Parathyroid adenoma (tissue), 2 donors: Measurements from ENCODE around the gene DFFB.

ENCODE experiments used
- H2AFZ ChIP-seq: fragments of 300-600 bp; sonication (generic); one replicate; pipeline ENCODE4 v1.7.0; 2017; ENCODE audit warnings: antibody characterized with exemption, mild to moderate bottlenecking
- H3K27ac ChIP-seq: fragments of 300-600 bp; sonication (generic); one replicate; pipeline ENCODE4 v1.7.0; 2017
- H3K27me3 ChIP-seq: fragments of 300-600 bp; sonication (generic); one replicate; pipeline ENCODE4 v1.7.0; 2017; ENCODE audit warnings: low read length; ENCODE audit not compliant: control insufficient read depth, insufficient read depth
- H3K36me3 ChIP-seq: fragments of 300-600 bp; sonication (generic); one replicate; pipeline ENCODE4 v1.7.0; 2017; ENCODE audit warnings: low read length; ENCODE audit not compliant: control insufficient read depth, insufficient read depth
- H3K4me1 ChIP-seq: fragments of 300-600 bp; sonication (generic); one replicate; pipeline ENCODE4 v1.7.0; 2017; ENCODE audit warnings: control low read depth
- H3K4me2 ChIP-seq: fragments of 300-600 bp; sonication (generic); one replicate; pipeline ENCODE4 v1.7.0; 2017; ENCODE audit warnings: low read length
- H3K4me3 ChIP-seq: fragments of 300-600 bp; sonication (generic); one replicate; pipeline ENCODE4 v1.7.0; 2017; ENCODE audit warnings: low read depth, low read length
- H3K79me2 ChIP-seq: fragments of 300-600 bp; sonication (generic); one replicate; pipeline ENCODE4 v1.7.0; 2017; ENCODE audit warnings: control low read depth
- H3K9ac ChIP-seq: fragments of 300-600 bp; sonication (generic); one replicate; pipeline ENCODE4 v1.7.0; 2017; ENCODE audit warnings: mild to moderate bottlenecking
- H3K9me3 ChIP-seq: fragments of 300-600 bp; sonication (generic); one replicate; pipeline ENCODE4 v1.7.0; 2017; ENCODE audit warnings: low read length; ENCODE audit not compliant: control insufficient read depth
- CTCF ChIP-seq: fragments of 300-600 bp; sonication (generic); IDR thresholded peaks from one replicate; pipeline ENCODE4 v1.7.0; 2017; ENCODE audit warnings: antibody characterized with exemption, mild to moderate bottlenecking
- donor health status: primary hyperparathyroidism.

The DFFB gene

GRCh38 chr1:3828391-3828790, 28.9 kb upstream of the DFFB start:
- Histone ChIP-seq H3K4me3 (no peak overlapping the region), H3K36me3 (no peaks in the 10 kb centered on the region), H3K9me3 (no peaks in the 10 kb centered on the region), H2AFZ (no peak overlapping the region), H3K27me3 (no peaks in the 10 kb centered on the region), H3K27ac (no peak overlapping the region), H3K79me2 (no peaks in the 10 kb centered on the region), H3K9ac (no peak overlapping the region), H3K4me2 (no peak overlapping the region), H3K4me1 (no peaks in the 10 kb centered on the region)
- no peak for TF ChIP-seq CTCF

- no peaks in the 10 kb centered on the region for H3K4me1 ChIP-seq
- no peaks in the 10 kb centered on the region for H3K27me3 ChIP-seq
- H3K4me2 ChIP-seq: no peak overlapping the region
- H2AFZ ChIP-seq: no peak overlapping the region
- H3K36me3 ChIP-seq: no peaks in the 10 kb centered on the region
- TF ChIP-seq CTCF: no peak
- H3K4me3 ChIP-seq: no peak overlapping the region
- no peaks in the 10 kb centered on the region for H3K79me2 ChIP-seq
- H3K9me3 ChIP-seq: no peaks in the 10 kb centered on the region
- no peak overlapping the region for H3K27ac ChIP-seq
- H3K9ac ChIP-seq: no peak overlapping the region
Observed at GRCh38 chr1:3831689-3832088, 25.6 kb upstream of the DFFB start.

GRCh38 chr1:3834701-3835100, 22.6 kb upstream of the DFFB start:
- Histone ChIP-seq H3K9me3 (no peaks in the 10 kb centered on the region), H3K4me1 (no peaks in the 10 kb centered on the region), H3K4me2 (no peak overlapping the region), H3K4me3 (no peak overlapping the region), H3K79me2 (no peaks in the 10 kb centered on the region), H3K36me3 (no peaks in the 10 kb centered on the region), H3K9ac (no peak overlapping the region), H3K27ac (no peak overlapping the region), H3K27me3 (no peaks in the 10 kb centered on the region), H2AFZ (no peak overlapping the region)
- TF ChIP-seq CTCF: no peak

- no peaks in the 10 kb centered on the region for H3K36me3 ChIP-seq
- no peaks in the 10 kb centered on the region for H3K4me1 ChIP-seq
- no peaks in the 10 kb centered on the region for H3K79me2 ChIP-seq
- TF ChIP-seq CTCF: no peak
- H3K9me3 ChIP-seq: no peaks in the 10 kb centered on the region
- no peak overlapping the region for H3K9ac ChIP-seq
- no peak overlapping the region for H3K27ac ChIP-seq
- H3K27me3 ChIP-seq: no peaks in the 10 kb centered on the region
- H2AFZ ChIP-seq: no peak overlapping the region
- no peak overlapping the region for H3K4me2 ChIP-seq
- no peak overlapping the region for H3K4me3 ChIP-seq
Observed at GRCh38 chr1:3836421-3836820, 20.9 kb upstream of the DFFB start.

- Histone ChIP-seq H2AFZ (no peak overlapping the region), H3K79me2 (no peaks in the 10 kb centered on the region), H3K4me3 (no peak overlapping the region), H3K9me3 (no peaks in the 10 kb centered on the region), H3K4me2 (no peak overlapping the region), H3K27me3 (no peaks in the 10 kb centered on the region), H3K36me3 (no peaks in the 10 kb centered on the region), H3K4me1 (no peaks in the 10 kb centered on the region), H3K9ac (no peak overlapping the region), H3K27ac (no peak overlapping the region)
- no peak for TF ChIP-seq CTCF
Observed at GRCh38 chr1:3837200-3837599, 20.1 kb upstream of the DFFB start.
